SHP77 treated with DMSO at 0.1 percent for 48 hours (cell line): ENCODE results near the gene CPT1A.

Experiments used
- DNase-seq: peaks from one replicate; lab custom pipeline; 2025; lab: John Stamatoyannopoulos, UW

The CPT1A gene

DNA sequence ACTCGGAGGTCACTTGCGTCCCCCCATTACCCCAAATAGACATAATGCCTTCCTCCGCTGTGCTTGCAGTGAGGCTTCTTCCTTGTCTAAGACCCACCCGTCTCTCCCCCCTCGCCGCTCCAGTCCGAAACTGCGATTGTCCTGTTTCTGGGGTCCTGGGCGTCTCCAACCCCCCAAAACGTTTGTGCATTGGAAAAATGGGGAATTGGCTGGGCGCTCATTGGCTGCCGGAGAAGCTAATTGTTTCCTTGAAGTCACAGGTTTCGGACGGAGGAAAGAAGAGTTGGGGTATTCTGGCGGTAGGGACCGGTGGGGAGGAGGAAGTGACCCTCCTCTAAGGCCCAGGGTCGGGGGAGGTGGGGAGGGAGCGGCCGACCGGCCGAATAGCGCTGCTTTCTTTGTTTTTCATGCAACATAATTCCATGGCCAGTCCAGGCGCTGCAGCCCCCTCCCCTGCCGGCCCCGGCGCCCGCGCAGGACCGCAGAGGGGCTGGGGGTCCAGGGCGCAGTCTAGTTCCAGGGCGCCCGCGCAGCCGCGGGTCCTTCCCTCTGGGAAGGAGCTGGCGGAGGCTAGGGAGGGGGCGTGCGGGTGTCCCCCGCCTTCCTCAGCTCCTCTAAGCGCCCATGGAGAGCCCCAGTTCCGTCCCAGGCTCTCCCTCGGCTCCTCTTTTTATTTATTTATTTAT, 12.7 kb upstream of the CPT1A start:
- no peak for DNase-seq

DNA sequence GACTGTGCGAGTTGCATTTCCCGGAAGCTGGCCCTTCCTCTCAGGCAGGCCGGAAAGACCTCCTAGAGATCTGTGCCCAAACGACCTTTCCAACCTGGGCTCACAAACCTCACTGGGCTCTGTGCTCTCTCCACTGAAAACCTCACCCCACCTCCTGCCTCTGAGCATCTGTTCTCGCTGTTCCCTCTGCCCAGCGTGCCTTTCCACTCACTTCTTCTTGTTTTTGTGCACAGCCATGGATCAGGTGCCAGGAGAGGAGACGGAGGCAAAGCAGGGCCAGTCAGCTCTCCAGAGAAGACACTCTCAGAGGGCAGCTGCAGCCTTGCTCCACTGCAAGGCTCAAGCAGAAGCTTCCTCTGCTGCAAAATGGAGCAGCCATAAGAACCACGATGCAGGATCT, 10.9 kb upstream of the CPT1A start:
- no peak for DNase-seq

DNA sequence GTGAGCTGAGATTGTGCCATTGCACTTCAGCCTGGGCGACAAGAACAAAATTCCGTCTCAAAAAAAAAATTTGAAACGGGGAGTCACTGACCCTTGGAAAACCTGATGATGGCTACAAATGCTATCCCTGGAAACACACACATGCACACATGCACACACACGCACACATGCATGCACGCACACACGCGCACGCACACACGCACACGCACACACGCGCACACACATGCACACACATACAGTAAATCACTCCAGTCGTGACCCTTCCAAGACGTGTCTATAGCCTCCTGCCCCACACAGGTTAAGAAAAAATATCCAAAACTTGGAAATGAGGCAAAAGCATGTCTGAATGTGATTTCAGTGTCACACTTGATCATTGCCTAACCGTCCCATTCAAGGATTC, 6.7 kb upstream of the CPT1A start:
- DNase-seq = no peak

DNA sequence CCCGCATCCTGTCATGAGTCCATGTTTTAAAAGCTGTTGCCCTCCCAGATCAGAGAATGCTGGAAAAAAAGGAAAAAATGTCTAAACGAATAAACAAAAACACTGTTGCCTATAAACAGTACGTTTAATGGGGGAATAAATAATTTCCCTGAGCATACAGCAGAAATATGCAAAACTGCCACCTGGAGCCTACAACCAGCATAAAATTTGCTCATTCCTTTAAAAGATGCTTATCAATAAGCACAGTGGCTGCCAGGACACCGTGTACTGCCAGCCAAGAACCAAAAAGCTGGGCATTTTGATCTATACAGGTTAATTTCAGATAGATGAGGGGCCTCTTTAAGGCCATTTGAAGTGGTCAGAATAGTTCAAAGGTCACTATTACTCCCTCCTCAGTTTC, 5.7 kb upstream of the CPT1A start:
- no peak for DNase-seq

DNA sequence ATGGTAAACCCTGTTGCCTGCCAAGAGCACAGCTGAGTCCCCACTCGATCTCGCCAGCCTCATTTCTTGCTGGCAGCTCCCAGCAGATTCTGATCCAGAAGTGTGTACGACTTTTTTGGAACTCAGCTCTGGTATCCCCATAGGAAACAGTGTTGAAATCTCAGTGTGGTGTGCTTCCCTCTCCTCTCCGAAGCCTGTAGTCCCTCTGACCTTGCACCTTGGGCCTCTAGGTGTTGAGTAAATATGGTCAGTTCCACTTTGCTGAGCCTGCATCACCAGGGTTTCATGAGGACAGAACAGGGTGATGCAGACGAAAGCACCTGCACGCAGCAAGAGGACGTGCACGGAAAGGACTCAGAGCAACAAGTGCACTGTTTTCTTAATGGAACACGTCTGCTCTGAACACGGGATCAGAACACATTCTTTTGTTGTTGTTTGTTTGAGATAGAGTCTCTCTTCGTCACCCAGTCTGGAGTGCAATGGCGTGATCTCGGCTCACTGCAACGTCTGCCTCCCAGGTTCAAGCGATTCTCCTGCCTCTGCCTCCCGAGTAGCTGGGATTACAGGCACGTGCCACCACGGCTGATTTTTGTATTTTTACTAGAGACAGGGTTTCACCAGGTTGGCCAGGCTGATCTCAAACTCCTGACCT, 3.8 kb upstream of the CPT1A start:
- peak; percentile 12 for DNase-seq

DNA sequence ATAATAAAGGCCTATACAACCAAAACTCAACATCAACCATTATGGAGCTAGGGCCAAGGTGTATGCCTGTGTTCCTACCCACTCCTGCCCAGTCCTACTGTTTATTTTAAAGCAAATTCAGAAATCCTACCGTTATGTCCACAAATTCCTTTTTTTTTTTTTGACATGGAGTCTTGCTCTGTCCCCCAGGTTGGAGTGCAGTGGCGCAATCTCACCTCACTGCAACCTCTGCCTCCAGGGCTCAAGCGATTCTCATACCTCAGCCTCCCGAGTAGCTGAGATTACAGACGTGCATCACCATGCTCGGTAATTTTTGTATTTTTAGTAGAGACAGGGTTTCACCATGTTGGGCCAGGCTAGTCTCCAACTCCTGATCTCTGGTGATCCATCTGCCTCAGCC, 3.1 kb upstream of the CPT1A start:
- DNase-seq = no peak

DNA sequence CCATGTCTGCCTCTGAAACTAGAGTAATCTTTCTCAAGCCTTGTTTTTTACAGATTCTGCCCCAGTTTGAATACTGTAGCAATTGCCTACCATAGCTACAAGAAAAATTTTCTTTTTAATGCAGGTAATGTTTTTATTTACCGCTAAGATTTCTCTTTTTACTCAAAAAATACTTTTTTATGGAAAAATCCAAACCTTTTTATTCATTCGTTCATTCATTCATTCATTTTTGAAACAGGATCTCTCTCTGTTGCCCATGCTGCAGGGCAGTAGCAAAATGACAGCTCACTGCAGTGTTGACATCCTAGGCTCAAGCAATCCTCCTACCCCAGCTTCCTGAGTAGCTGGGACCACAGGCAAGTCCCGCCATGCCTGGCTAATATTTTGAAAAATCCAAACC, 2.7 kb upstream of the CPT1A start:
- DNase-seq = no peak

DNA sequence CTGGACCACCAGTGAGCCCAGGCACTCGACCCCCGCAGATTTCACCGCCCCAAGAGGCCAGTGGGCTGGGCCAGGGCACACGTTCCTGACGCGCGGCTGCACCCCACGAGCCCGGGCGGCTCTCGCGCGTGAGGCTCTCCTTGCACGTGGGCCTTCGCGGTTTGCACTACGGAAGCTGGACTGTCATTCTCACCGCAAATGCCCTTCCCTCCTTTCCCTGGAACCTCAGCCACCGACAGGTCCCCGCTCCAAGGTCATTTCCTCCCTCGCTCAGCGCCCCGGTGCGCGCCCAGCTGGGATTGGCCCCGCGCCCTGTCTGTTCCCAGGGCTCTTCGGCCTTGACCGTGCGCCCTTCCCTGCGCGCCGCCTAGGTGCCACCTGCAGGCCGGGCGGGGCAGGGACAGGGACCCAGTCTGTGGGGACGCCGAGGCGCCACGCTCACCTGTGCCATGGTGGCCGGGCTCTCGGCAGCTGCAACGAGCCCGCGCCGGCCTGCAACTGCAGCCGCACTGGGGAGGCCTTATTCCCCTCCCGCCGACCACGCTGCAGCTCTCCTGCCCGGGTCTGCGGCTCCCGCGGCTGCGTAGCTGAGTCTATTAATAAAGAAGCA, 2.1 kb upstream of the CPT1A start:
- DNase-seq = peak; percentile 91

DNA sequence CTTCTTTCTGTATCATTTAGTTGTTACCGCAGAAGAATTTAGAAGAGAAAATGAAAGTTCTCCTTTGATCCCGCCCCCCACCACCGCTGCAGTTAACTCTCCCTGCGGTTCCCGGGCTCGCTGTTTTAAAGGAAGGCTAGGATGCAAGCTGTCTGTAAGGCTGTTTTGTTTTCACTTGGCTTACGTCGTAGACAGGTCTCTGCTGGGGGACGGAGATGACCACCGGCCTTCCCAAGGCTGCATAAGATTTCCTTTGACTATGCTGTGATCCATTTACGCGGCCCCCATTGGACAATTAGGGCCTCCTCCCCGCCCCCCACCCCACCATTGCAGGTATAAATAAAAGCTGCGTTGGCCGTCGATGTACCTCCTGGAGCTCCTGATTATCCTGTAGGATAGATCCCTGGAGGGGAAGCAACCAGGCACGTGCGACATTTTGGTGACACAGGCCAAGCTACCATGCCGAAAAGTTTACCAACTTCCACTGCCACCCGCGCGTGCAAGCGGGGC, 1.4 kb upstream of the CPT1A start:
- no peak for DNase-seq

DNA sequence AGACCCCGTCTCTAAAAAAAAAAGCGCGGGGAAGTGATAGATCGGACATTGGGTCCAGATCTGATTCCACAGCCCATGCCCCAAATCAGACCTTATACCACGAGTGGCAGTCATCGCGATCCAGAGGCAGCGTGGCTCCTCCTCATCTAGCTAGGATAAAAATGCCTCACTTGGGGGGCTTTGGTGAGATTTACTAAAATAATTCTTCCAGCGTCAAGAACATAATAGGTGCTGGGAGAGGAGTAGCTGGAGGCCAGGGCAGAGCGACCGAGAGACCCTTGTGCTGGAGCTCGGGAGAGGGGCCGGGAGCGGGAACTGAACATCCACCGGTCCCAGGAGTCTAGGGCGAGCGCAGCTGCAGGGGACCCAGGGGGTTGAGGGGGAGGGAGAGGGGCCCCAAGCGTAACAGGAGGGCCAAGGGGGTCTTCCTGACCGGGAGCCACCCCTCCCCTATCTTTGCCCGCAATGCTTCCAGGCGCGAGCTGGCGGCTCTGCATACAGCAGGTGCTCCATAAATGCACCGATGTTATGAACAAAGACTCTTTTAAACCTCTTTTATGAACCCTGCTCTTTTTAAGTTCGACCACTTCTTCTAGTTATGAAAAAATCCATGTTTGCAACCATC, 823 bp upstream of the CPT1A start:
- no peak for DNase-seq

DNA sequence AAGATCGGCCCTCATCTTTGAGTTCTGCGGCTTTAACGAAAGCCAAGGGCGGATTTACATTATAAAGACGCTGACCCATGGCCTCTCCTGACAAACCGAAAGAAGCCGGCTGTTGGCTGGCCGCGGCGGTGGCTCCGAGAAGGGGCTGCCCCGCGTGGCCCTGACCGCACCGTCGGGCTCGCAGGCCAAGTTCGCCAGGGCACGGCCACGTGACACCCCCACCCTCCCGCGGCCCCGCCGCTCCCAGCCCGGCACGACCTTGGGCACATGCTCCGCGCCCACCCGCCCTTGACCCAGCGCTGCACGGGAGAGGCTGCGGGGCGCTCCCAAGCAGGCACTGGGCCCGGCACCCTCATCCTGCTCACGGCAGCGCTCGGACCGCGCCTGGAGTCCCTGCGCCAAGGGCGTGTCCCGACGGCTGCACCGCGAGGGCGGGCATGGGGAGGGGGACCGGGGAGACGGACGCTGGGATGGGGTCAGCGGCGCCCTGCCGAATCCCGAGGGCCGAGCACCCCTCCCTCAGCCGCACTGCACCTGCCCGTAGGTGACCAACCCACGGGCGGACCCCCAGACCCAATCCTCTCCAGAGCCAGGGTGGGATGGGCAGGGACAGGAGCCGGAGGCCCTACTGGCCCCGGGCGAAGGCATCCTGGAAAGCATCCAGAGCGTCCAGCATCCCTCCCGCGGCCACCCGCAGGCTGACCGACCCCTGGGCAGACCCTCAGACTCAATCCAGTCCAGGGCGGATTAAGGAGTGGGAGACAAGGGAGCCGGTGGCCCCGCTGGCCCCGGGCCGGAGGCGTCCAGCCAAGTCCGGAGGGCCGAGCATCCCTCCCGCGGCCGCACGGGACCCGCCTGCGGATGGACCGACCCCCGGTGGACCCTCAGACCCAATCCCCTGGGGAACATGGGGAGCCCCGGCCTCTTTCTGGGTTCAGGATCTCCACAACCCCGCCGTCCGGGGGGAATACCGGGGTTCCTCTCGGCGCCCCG, 759 bp downstream of the CPT1A start:
- no peak for DNase-seq

DNA sequence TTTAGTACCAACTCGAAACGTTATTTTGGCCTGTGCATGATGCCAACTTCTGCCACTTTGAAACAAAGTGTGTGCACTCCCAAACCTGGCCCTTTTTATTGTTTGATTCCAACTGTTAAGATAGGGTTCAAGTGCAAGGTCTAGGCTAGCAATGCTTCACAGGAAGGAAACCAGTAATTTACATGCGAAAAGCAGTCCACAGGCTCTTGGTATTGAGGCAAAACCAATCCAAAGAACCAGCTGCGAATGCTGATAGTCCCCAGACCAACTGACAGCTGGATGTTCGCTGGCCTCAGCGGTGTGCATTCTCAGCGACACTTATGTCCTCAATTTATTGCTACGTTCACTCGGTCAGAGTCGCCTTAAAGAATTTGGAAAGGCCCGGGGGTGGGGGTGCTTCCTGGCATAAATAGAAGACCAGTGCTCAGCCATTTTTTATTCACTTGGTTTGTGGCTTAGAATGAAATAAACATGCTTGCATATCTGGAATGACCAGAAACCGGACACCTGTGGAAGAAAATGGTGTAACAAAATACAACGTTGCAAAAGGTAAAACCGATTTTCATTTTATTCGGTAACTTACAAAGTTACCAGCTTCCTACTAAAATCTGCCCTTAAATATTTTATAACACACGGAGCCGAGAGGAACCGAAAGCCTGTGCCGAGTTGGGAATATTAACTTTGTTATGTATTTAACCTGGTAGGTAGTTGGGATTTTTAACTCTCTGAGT, 1.6 kb downstream of the CPT1A start:
- DNase-seq = peak; percentile 38

DNA sequence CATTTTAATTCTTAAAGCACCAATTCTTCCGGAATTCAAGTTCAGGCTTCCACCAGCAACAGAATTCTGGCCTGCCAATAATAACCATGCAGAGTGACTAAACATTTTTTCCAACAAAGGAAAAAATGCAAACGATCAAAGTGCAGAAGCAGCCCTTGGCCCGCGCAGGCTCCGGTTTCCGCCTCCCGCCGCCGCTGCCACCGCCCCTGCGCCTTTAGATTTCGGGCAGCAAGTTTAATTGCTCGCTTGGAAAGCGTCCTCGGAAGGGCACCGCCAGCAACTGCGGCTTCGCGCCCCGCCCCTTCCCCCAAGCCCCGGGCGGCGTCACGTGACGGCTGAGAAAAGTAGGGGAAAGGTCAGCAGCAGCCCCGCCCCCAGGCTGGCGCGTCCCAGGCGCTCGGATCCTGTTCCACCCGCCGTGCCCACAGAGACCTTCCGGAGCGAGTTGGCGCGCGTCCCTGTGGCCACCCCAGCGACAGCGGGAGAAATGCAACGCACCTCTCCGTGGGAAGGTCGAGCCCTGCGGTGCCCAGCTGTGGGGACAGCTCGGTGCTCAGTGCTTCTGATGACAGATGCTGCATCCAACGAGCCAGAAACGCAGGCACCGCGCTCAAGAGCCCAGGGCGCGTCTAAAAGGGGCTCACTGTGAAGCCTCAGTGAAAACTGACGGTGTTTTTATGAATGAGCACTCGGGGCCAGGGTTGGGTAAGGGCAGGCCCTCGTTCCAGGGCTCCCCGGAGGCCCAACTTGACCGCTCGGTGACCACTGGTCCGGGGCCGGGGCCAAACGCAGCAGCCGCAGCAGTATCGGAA, 2.5 kb downstream of the CPT1A start:
- DNase-seq = peak; percentile 91

DNA sequence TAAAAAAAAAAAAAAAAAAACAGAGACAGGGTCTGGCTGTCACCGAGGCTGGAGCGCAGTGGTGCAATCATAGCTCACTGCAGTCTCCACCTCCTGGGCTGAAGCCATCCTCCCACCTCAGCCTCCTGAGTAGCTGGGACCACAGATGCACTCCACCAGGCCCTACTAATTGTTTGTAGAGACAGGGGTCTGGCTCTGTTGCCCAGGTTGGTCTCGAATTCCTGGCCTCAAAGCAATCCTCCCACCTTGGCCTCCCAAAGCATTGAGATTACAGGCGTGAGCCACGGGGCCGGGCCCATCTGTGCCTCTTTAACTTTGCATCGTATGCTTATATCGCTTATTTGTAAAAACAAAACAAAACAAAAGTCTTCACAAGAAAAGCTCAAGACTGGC, 3.1 kb downstream of the CPT1A start:
- DNase-seq = no peak

DNA sequence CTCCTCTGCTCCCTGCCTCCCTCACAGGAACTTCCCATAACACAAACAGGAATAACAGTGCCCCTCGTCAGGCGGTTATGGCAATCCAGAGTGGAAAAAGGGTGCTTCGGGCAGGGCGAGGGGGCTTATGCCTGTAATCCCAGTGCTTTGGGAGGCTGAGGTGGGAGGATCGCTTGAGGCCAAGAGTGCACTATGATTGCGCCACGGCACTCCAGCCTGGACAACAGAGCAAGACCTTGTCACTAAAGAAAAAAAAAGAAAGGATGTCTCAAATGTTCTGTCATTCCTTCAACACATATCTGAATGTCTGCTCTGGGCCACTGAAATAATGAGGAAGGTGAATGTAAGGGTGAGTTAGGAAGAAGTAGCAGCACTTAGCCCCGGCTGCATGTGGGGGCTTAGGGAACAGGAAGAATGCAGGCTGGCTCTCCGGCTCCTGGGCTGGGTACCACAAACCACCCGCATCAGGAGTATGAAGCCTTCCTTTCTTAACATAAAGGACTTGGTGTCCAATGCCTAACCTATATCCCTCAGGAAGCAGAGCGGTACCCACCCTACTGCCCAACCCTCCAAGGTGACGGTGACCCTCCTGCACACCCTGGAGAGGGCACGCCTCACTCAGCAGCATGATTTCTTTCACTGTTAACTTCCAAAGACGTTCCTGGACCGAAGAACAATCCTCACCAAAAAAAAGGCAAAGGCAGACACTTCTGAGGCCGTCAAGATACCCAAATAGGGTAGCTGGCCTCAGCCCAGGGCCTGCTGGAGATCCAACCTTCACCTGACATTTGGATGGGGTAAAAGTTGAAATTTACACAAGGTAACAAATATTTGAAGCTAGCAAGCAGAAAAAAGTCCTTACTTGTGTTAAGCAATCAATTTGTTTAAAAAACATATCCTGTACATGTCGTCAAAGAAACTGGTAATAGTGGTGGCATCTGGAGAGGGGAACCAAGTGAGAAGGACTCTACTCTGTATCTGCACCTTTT, 3.8 kb downstream of the CPT1A start:
- no peak for DNase-seq

DNA sequence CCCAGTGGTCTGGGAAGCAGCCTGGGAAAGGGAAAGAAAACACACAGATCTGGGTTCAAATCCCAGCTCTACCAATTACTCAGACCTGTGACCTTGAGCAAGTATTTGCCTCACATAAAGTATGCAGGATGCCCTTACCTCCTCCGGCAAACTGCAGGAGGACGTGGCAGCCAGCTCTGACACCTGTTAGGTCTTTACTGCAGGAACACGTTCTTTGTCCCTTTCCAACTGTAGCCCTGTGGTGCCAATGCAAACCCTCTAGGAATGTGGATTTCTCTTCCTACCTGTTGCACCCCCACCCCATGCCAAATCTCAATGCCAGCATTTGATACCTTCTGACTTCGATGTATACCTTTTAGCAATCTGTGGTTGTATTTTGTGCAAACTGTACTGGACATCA, 6.0 kb downstream of the CPT1A start:
- DNase-seq = no peak

DNA sequence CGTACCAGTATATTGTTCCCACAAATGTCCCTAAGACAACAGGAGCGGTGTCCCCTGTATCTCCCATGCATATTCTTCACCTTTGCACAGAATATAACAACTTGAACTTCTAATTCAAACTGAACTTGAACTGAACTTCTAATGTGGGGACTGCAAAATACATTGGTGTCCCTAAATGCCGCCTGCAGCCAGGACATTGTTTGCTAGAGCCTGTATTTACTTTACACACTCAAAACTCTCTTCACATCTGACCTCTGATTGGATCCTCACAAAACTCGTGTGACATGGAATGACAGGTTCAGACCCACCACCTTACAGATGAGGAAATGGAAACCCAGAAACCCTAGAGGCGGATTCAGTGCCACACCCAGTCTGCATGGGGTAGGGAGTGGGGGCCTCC, 6.4 kb downstream of the CPT1A start:
- DNase-seq = no peak

DNA sequence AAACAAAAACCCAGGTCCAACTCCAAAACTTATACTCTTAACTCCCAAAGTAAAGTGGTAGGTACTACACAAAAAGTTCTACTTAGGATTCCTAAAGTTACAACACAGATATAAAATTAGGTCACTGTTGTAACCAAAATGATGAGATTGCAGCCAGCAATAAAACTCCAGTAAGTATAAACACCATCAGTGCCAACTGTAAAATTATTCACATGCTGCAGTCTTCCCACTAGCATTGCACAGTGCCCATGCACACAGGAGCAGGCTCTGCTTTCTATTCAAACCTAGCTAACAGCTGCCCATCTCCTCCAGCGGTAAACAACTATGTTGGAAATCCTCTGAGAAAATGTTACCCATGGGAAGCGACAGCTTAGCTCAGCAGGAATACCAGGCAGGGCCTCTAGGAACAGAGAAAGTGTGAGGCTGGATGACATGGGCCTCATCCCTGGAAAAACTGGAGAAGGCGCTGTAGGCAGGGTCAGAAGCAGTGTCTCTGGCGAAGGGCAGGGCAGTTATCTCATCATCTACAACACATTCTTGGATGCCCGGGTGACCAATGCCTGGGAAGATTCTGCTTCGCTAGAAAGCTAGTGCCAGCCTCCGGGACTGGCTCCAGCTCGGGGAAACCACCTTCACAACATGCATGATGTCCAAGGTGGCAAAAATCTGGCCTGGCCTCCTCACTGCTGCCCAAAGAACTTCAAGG, 9.1 kb downstream of the CPT1A start:
- DNase-seq = no peak
